Measurements from ENCODE around the gene PATJ. TPM values are rescaled to one million over a fixed set of nuclear protein-coding genes. Genes with fewer than 3 reads are reported as not detected.

The PATJ gene
- total RNA-seq, 1 experiment from 2014 or later = 48.8 TPM

- DNase-seq (ENCODE audit: low read depth, low spot score) (no peak), ATAC-seq (no peak)
- Histone ChIP-seq H3K4me2 (ENCODE audit: low read length) (no peak overlapping the region), H3K36me3 (ENCODE audit: control insufficient read depth in 1 of 2, insufficient read depth in 2 of 2, low read length in 2 of 2) (no peaks in the 10 kb centered on the region), H3K4me1 (ENCODE audit: control insufficient read depth in 1 of 2, insufficient read depth in 2 of 2, low read length in 2 of 2) (no peaks in the 10 kb centered on the region), H4K20me1 (ENCODE audit: insufficient read depth) (no peaks in the 10 kb centered on the region), H3K9ac (ENCODE audit: low read length) (no peak overlapping the region), H2AFZ (ENCODE audit: low read depth, low read length, poor library complexity, severe bottlenecking) (no peak overlapping the region), H3K4me3 (replicated peaks in 1 of 2; ENCODE audit: low read depth in 1 of 2, low read length in 2 of 2) (no peak overlapping the region), H3K27ac (ENCODE audit: low read depth, low read length) (no peak overlapping the region), H3K79me2 (ENCODE audit: insufficient read depth, low read length) (no peaks in the 10 kb centered on the region), H3K9me3 (ENCODE audit: control insufficient read depth in 1 of 2, insufficient read depth in 1 of 2, low read depth in 1 of 2, low read length in 2 of 2) (no peaks in the 10 kb centered on the region), H3K27me3 (ENCODE audit: insufficient read depth, low read length) (no peaks in the 10 kb centered on the region), H3K9me2 (ENCODE audit: insufficient read depth) (no peaks in the 10 kb centered on the region)
- ChIA-PET CTCF (no interaction called here), RAD21 (ENCODE audit: low non-redundant PET in 1 of 2, low total read pairs in 2 of 2, uncharacterized antibody in 2 of 2, unreplicated experiment in 2 of 2) (no interaction called here), POLR2A (no interaction called here)
- TF ChIP-seq YY1 (IDR thresholded peaks at IDR 0.05; ENCODE audit: extremely low read depth, insufficient replicate concordance, low read depth, low read length) (no peak), RAD21 (IDR thresholded peaks at IDR 0.05; ENCODE audit: low read depth) (no peak), ATF3 (IDR thresholded peaks at IDR 0.05) (no peak), SP1 (IDR thresholded peaks at IDR 0.05; ENCODE audit: low read depth) (no peak), EGR1 (IDR thresholded peaks at IDR 0.05; ENCODE audit: low read depth) (no peak), POLR2A (IDR thresholded peaks at IDR 0.05; ENCODE audit: borderline replicate concordance, extremely low read depth, insufficient read depth, insufficient read length) (no peak), EZH2phosphoT487 (IDR thresholded peaks at IDR 0.05; ENCODE audit: borderline replicate concordance) (no peak), REST (IDR thresholded peaks at IDR 0.05; ENCODE audit: low read depth) (no peak), POLR2AphosphoS5 (IDR thresholded peaks at IDR 0.05; ENCODE audit: low read depth, low read length) (no peak)
- intact Hi-C loops (cut with micrococcal nuclease) = no loop called here
- no TSS peak for BruUV-seq (replicated peaks)
Observed at GRCh38 chr1:62180639-62181038, 438.4 kb downstream of the PATJ start.
